Tongue (tissue), 3 donors: ENCODE measurements around the gene DPYSL3. TPM values are rescaled to one million over a fixed set of nuclear protein-coding genes. Genes with fewer than 3 reads are reported as not detected.
"Not testable (repeated sequence)": the region's sequence is repeated elsewhere in the genome, so short reads cannot be mapped to it uniquely, and the experiment has no call there.

ENCODE experiments used
- DNase-seq: peaks from one replicate; pipeline ENCODE4 v3.0.0-alpha.2; 2015
- small RNA-seq: library from RNA; depleted of rRNA; stranded (forward); fragments of <200 nt; gene quantifications from one replicate; pipeline ENCODE3, GENCODE V24; 2014; ENCODE audit warnings: low replicate concordance
- total RNA-seq: library from RNA; depleted of rRNA; stranded (reverse); fragments of >200 nt; gene quantifications from one replicate; pipeline ENCODE4 v1.2.3, GENCODE V29; 2014

The DPYSL3 gene
- total RNA-seq, 1 donor from 2014 or later: 158 TPM

DNA sequence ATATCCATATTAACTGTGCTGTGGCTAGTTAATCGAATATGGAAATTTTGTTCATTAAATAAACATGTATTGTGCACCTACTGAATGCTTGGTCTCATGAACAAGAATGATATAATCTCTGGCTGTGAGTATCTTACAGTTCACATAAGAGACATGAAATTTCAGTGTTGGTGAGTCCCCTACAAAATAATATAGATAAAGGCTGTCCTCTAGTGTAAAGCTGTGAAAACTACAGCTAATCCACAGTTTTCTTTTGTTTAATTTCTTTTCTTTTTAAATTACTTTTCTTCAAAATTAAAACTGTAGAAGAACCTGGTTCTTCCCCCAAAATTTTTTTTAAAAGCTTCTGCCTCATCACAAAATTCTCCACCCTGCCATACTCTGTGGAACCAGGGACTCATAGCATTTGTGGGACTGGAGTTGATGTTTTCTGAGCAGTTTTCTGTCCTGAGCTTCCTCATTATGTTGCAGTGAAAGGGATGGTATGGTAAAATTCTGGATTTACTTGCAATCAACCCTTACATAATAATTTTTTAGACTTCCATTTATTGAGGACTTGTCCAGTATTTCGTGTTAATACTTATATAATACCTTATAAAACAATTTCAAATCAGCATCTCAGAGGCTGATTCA lies 140.0 kb downstream of the DPYSL3 start:
- peak; percentile 27 for DNase-seq

DNA sequence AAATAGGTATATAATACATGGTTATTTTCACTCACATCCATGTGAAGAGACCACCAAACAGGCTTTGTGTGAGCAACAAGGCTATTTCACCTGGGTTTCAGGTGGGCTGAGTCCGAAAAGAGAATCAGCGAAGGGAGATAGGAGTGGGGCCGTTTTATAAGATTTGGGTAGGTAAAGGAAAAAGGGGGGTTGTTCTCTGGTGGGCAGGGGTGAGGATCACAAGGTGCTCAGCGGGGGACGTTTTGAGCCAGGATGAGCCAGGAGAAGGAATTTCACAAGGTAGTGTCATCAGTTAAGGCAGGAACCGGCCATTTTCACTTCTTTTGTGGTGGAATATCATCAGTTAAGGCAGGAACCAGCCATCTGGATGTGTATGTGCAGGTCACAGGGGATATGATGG lies 142.5 kb downstream of the DPYSL3 start:
- DNase-seq: not testable (repeated sequence)

DNA sequence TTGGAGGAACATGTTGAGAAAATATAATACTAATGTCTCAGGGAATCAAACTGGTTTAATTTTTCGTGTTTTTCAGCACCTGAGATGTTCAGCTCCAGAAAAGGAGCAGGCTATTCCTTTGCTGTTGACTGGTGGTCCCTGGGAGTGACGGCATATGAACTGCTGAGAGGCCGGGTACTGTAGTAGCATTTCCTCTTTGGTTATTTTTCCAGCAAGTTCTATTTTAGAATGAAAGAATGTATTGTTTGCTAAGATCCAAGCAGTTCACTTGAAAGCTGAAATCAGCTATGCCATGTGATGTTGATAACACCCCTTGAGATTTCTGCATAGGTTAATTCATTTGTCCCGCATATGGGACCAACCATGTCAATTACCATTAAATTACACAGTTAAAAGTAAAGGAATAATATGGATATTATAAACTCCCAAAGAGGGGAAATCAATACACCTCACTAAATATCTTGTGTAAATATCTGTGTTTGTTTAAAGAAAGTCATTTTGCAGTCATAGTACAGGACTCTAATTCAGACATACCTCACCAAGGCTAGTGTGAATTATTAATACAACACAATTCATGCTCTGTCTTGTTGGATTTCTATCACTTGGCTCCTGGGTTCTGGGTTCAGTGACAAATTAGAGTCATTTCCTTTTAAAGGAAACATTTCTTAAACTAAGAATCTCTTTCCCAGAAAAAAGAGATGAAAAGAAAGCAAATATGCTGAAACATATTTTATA lies 148.3 kb downstream of the DPYSL3 start:
- no peak for DNase-seq

DNA sequence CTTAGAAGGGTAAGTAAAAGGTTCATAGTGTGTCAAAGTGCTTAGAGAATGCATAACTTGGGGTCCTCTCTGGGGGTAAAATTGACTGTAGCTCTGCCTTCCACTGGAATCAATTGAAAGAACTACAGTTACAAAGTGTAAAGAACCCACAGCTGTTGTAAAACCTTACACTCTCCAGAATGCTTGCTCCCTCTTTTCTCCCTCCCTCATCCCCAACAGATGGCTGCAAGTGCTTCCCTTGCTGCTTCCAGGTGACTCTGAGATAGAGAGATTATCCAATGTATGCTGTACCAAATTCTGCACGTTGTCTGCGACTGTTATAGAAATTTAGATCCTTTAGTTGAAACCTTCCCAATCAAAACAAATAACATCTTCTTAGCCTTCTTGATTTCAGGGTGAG lies 149.1 kb downstream of the DPYSL3 start:
- DNase-seq: peak; percentile 54

DNA sequence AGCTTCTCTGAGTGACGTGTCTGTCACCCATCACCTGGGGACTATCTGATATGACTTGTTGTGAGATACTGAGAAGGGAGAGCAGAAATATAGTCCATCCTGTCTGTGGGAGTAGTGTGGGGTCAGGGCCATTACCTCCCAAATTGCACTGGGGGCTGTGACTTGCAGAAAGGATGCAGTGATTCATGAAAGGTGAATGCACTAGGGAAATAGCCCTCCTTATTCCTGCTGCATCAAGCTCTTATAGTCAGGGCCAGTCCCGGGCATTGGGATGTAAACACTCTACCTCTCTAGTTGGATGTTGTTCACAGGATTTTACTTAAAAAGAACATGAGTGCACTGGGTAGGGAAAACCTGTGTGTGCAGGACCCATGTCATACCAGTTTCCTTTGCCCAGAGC lies 150.3 kb downstream of the DPYSL3 start:
- no peak for DNase-seq

DNA sequence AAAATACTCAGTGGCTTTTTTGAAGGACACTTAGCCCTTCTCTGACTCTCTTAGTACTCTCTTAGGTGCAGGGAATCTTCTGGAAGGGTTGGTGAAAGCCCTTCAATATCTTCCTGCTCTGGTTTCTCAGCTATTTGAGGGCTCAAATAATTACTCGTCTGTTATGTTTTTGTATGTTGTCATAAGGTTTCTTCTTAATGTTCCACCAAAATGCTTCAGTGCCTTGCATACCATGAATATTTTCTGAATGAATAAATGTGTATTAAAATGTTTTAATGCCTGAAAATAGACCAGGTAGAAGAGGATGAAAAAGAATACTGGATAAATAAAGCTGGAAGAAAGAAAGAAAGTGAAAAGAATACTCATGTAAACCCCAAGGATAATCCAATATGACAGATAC lies 150.8 kb downstream of the DPYSL3 start:
- DNase-seq: no peak

DNA sequence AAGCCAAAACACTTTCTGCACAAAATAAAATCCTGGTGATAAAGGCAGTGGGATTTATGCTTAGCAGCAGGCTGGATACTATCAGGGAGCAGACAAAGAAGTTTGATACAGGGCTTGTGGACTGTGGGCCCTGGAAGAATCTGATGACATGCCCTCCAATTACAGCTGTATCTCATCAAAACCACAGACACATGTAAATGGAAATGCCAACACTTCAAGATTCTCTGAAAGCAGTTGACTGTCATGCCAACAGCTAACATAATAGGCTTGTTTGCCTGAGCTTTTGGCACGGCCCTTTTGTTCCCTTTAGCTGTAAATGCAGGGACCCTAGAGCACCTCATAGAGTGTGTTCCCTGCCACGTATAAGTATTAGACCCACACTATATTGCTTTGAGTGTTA lies 160.6 kb downstream of the DPYSL3 start:
- DNase-seq: peak; percentile 27

DNA sequence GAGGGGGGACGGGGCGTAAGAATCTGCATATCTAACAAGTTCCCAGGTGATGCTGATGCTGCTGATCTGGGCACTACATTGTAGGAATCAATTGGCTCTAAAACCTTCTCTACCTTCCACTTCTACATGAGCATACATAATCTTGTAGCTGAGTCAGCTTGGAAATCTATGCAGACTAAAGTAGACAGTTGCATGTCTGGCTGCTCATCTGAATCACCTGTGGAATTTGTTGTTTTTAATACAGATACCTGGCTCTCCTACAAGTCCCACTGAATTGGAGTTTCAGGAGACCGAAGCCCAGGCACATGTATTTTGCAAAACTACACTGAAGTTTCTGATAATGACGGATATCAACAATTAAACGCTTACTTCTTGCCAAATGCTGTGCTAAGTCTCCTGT lies 161.4 kb downstream of the DPYSL3 start:
- no peak for DNase-seq

DNA sequence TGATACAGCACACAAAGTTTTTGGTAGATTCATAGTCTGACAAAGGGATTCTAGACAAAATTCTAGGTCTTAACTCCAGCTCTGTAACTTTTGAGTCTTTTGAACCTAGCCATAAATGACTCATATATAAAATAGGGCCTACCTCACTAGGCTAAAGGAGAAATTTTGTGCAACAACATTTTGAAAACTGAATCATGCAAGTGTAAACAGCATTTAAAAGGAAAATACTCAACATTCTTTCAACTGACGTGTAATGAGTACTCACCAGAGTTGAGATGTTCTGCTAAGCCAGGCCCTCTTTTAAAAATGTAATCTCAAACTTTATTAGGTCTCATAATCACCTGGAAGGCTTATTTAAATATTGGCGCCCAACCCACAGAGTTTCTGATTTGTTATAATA lies 161.8 kb downstream of the DPYSL3 start:
- no peak for DNase-seq

DNA sequence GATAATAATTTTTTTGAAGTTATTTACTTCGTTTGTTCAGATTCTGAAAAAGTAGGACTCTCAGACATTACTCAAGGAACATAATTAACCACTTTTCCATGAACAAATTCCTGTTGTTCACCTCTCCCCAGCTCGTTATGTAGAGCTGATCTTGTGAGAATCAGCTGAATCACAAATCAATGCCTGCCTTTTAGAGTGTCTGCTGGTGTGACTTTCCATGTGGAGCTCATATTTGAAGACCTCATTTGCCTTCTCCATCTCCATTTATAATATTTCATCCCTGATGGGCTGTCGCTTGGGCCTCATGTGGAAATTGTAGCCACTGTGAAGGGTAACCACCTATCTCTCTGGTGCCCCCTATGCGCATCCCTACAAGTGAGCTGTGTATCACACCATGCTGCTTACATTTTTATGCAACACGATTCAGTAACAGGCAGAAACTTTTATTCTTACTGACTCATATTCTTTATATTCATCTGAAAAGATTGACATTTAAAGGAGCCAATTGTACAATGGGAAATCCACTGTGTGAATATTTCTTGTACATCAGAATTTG lies 163.8 kb downstream of the DPYSL3 start:
- DNase-seq: no peak

DNA sequence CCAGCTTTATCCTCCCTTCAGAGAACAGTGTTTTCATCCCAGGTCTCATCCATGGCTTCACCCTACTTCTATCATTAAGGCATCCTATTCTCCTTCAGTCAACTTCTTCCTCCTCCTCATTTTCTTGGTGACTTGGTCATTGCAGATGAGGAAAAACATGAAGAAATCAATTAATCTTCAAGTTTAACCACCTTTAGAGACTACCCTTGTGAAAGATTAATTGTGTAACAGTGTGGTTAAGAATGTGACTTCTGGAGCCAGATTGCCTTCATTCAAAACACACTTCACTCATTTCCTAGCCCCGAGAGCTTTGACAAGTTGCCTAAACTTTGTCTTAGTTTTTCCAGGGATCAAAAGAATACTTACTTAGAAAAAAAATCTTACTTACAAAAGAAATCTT lies 165.0 kb downstream of the DPYSL3 start:
- DNase-seq: no peak

DNA sequence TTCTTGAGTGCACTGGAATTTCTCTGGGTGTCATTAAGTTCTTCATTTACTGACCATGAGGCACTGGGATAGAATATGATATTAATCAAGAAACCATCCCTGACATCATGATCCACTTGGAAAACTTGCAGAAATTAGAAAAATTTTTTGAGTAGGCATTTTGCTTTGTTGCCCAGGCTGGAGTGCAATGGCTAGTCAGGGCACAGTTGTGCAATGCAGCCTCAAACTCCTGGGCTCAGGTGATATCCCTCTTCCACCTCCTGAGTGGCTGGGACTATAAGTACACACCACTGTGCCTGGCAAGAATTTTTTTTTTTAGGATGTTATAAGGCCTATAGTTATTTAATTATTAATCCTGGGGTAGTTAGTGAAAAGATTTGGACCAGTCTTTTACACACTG lies 168.5 kb downstream of the DPYSL3 start:
- no peak for DNase-seq

DNA sequence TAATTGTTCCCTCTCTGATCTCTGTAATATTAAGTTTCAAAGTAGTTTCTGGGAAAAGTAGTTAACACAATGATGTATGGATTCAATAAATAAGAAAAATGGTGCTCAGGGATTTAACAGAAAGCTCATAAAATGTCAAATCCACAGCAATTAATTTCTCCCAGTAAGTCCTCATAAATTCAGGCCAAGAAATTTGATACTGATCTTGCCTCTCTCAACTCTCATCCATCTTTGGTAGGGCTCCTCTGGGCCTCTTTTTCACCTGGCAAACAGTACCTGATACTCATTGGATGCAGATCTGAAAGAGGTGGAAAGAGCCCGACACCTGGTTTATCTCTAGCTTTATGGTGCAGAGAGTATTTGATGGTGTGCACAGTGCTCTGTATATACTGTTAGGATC lies 168.9 kb downstream of the DPYSL3 start:
- no peak for DNase-seq

Small RNAs within 50 kb of the gene (small RNA-seq; reads per million reads assigned to genes)
- gene AC011373.1: not detected
